Measurements from ENCODE around the gene PSMD12. TPM values are rescaled to one million over a fixed set of nuclear protein-coding genes. Genes with fewer than 3 reads are reported as not detected.

PSMD12 gene
- total RNA-seq, 2 experiments from 2014 or later, result 15.0 to 62.8 TPM

GRCh38 chr17:67353929-67354574 is 12.3 kb downstream of the PSMD12 start:
- Histone ChIP-seq H3K79me2 (ENCODE audit: insufficient read depth, low read depth, low read length) (peaks cover 34% of the 10 kb centered on the region), H3K27ac (ENCODE audit: low read depth, low read length, poor library complexity, severe bottlenecking) (no peak overlapping the region), H4K20me1 (ENCODE audit: insufficient read depth, low read length) (peaks cover 9% of the 10 kb centered on the region), H3K4me3 (ENCODE audit: low read depth, low read length, poor library complexity, severe bottlenecking) (no peak overlapping the region), H3K9me2 (ENCODE audit: insufficient read depth, low read length) (no peaks in the 10 kb centered on the region), H2AFZ (ENCODE audit: low read length) (no peak overlapping the region), H3K4me2 (ENCODE audit: low read length) (no peak overlapping the region), H3K4me1 (ENCODE audit: insufficient read depth, low read length, poor library complexity, severe bottlenecking) (peaks cover 5% of the 10 kb centered on the region), H3K36me3 (ENCODE audit: insufficient read depth, low read length) (peaks cover 94% of the 10 kb centered on the region), H3K9me3 (ENCODE audit: low read length) (no peaks in the 10 kb centered on the region)
- no TSS peak for BruUV-seq (replicated peaks)
- ChIA-PET CTCF (ENCODE audit: unreplicated experiment) (no interaction called here), POLR2A (interaction anchor here (1.1 to 1.4 kb wide), 2 partner anchors 11 to 384 kb away, joined by 3 to 4 read pairs; no protein-coding TSS in a partner anchor)
- TF ChIP-seq CTCF (conservative IDR thresholded peaks at IDR 0.05; ENCODE audit: low read length) (no peak), EZH2phosphoT487 (IDR thresholded peaks at IDR 0.05; ENCODE audit: borderline replicate concordance, low read depth, low read length) (no peak)
- intact Hi-C loops (cut with micrococcal nuclease; ENCODE audit: unreplicated experiment), result no loop called here
- no peak for DNase-seq (ENCODE audit: low spot score)

- CTCF ChIA-PET (ENCODE audit: unreplicated experiment), result no interaction called here
- H3K27ac ChIP-seq (ENCODE audit: low read depth, low read length, poor library complexity, severe bottlenecking), result no peak overlapping the region
- DNase-seq (ENCODE audit: low spot score), result no peak
- no peaks in the 10 kb centered on the region for H3K4me1 ChIP-seq (ENCODE audit: insufficient read depth, low read length, poor library complexity, severe bottlenecking)
- peaks cover 25% of the 10 kb centered on the region; the same call in 1 of the 2 replicates for H3K79me2 ChIP-seq (ENCODE audit: insufficient read depth, low read depth, low read length)
- 0 out of 2 replicates have a peak, but pooled peaks cover 4% of the 10 kb centered on the region for H4K20me1 ChIP-seq (ENCODE audit: insufficient read depth, low read length)
- no peaks in the 10 kb centered on the region for H3K9me2 ChIP-seq (ENCODE audit: insufficient read depth, low read length)
- H3K4me3 ChIP-seq (ENCODE audit: low read depth, low read length, poor library complexity, severe bottlenecking), result no peak overlapping the region
- TF ChIP-seq EZH2phosphoT487 (IDR thresholded peaks at IDR 0.05; ENCODE audit: borderline replicate concordance, low read depth, low read length) (no peak), CTCF (conservative IDR thresholded peaks at IDR 0.05; ENCODE audit: low read length) (no peak)
- BruUV-seq (replicated peaks), result no TSS peak
- peaks cover 95% of the 10 kb centered on the region for H3K36me3 ChIP-seq (ENCODE audit: insufficient read depth, low read length)
- POLR2A ChIA-PET, result interaction anchor here (1.1 to 1.4 kb wide), 2 partner anchors 10 to 385 kb away, joined by 3 to 4 read pairs; no protein-coding TSS in a partner anchor
- no peaks in the 10 kb centered on the region for H3K9me3 ChIP-seq (ENCODE audit: low read length)
- no peak overlapping the region for H2AFZ ChIP-seq (ENCODE audit: low read length)
- no peak overlapping the region for H3K4me2 ChIP-seq (ENCODE audit: low read length)
- intact Hi-C loops (cut with micrococcal nuclease; ENCODE audit: unreplicated experiment), result no loop called here
Observed at GRCh38 chr17:67353161-67353560, 13.2 kb downstream of the PSMD12 start.

- Histone ChIP-seq H3K4me2 (ENCODE audit: low read length) (no peak overlapping the region), H3K36me3 (ENCODE audit: insufficient read depth, low read length) (peaks cover 95% of the 10 kb centered on the region), H3K27ac (ENCODE audit: low read depth, low read length, poor library complexity, severe bottlenecking) (no peak overlapping the region), H4K20me1 (ENCODE audit: insufficient read depth, low read length) (no peaks in the 10 kb centered on the region), H3K4me1 (ENCODE audit: insufficient read depth, low read length, poor library complexity, severe bottlenecking) (no peaks in the 10 kb centered on the region), H3K79me2 (ENCODE audit: insufficient read depth, low read depth, low read length) (no peaks in the 10 kb centered on the region; the same call in 1 of the 2 replicates), H2AFZ (ENCODE audit: low read length) (no peak overlapping the region), H3K9me3 (ENCODE audit: low read length) (no peaks in the 10 kb centered on the region), H3K4me3 (ENCODE audit: low read depth, low read length, poor library complexity, severe bottlenecking) (no peak overlapping the region), H3K9me2 (ENCODE audit: insufficient read depth, low read length) (no peaks in the 10 kb centered on the region)
- ChIA-PET CTCF (ENCODE audit: unreplicated experiment) (no interaction called here), POLR2A (no interaction called here)
- no TSS peak for BruUV-seq (replicated peaks)
- intact Hi-C loops (cut with micrococcal nuclease; ENCODE audit: unreplicated experiment), result no loop called here
- no peak for DNase-seq (ENCODE audit: low spot score)
- no peak for TF ChIP-seq CTCF (conservative IDR thresholded peaks at IDR 0.05; ENCODE audit: low read length)
- TF ChIP-seq EZH2phosphoT487 (IDR thresholded peaks at IDR 0.05; ENCODE audit: borderline replicate concordance, low read depth, low read length), result no peak
Observed at GRCh38 chr17:67349420-67349819, 17.0 kb downstream of the PSMD12 start.
